Psoas muscle (tissue), 8 donors: Measurements from ENCODE around the gene YIPF5. TPM values are rescaled to one million over a fixed set of nuclear protein-coding genes. Genes with fewer than 3 reads are reported as not detected.

ENCODE experiments used
- ATAC-seq, 4 donors: fragments of 200-7000 bp; cut with Tn5 transposase; one replicate each; pipeline ENCODE4 v1.9.1; 2020; ENCODE audit warnings: moderate library complexity in 3 of 4, mild to moderate bottlenecking in 2 of 4
- DNase-seq, 2 donors: peaks; one replicate each; pipeline ENCODE4 v3.0.0-alpha.2; 2020
- H3K27ac ChIP-seq: fragments of 200-600 bp; one replicate; pipeline ENCODE4 v1.8.0; 2022
- H3K27me3 ChIP-seq, 3 donors: fragments of 200-600 bp in 1 of 3; one replicate each; pipeline versions ENCODE4 v1.6.1 to v1.8.0; 2013 to 2022; ENCODE audit warnings: low read length in 2 of 3, mild to moderate bottlenecking in 2 of 3, moderate library complexity in 1 of 3; ENCODE audit not compliant: insufficient read depth in 3 of 3
- H3K36me3 ChIP-seq, 2 donors: fragments of 200-600 bp in 1 of 2; one replicate each; pipeline versions ENCODE4 v1.6.1 to v1.8.0; 2013 to 2022; ENCODE audit warnings: low read depth in 1 of 2, mild to moderate bottlenecking in 1 of 2, moderate library complexity in 1 of 2; ENCODE audit not compliant: insufficient read depth in 1 of 2
- H3K4me1 ChIP-seq: fragments of 200-600 bp; one replicate; pipeline ENCODE4 v1.8.0; 2022
- H3K4me3 ChIP-seq: fragments of 200-600 bp; one replicate; pipeline ENCODE4 v1.8.0; 2022; ENCODE audit warnings: mild to moderate bottlenecking
- H3K9me3 ChIP-seq: fragments of 200-600 bp; one replicate; pipeline ENCODE4 v1.8.0; 2022
- WGBS, 3 donors: extraction: QIAGEN DNeasy Blood & Tissue Kit; methylation state at CpG; one replicate each; pipeline versions ENCODE4 v1.1.6 to v1.1.7; 2013; 5-methylcytosine and 5-hydroxymethylcytosine counted together
- intact Hi-C, 2 donors: fragments of 100-400 bp; cut with DNase I; formaldehyde crosslinking; loops; one replicate each; pipeline versions ENCODE4 v1.11.0 to v1.14.2; 2022
- polyA plus RNA-seq, 3 donors: library from polyadenylated mRNA; stranded (reverse); fragments of 200-250 nt; gene quantifications; one replicate each; pipeline ENCODE4 v1.2.3, GENCODE V29; 2013
- total RNA-seq, 4 donors: library from RNA; stranded (reverse); fragmentation: NEBNext Ultra II Directional in 2 of 4; extraction: Animal tissue kit (Norgen Biotek cat#: 25700) in 2 of 4; gene quantifications; one replicate each; pipeline versions ENCODE4 v1.2.1 to v1.2.4, GENCODE V29; 2021 to 2023
- TF ChIP-seq, protein P1 (sequence below): fragments of 200-600 bp; IDR thresholded peaks from one replicate; pipeline ENCODE4 v1.8.0; 2022; ENCODE audit warnings: antibody characterized with exemption
- donor health status: healthy with polysubstance abuse.
- donor health status: DM: no; HTN: no; CAD: no; lungs with moderate emphysema.
- donor health status: Bipolar disorder and iron deficiency.
- donor health status: healthy.
- donor health status: DM: yes; HTN: yes; CAD: no.
- donor health status: DM: no; HTN: no; CAD: no.
- donor health status: DM: no; HTN: no; CAD: no.
- donor health status: DM: yes; HTN: yes; CAD: no.

The YIPF5 gene
- total and polyA plus RNA-seq, 7 donors = 6.7 to 21.1 (median 14.7) TPM

DNA sequence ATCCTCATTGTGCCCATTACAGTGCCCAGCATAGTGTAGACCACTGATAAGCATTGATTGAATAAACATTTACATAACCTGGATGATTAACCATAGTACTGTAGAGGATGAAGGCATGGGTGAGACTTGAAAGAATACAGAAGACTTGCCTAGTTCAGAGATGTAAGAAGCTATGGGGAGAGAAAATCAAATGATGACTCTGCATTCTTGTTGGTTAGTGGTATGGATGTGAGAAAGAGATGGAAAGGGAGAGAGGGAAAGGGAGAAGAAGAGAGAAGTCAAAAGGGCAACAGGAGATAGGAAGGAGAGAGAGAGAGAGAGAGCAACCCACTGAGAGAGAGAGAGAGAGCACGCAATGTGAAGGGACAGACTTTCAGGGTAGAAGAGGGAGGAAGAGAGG lies 26.8 kb downstream of the YIPF5 start:
- H3K27ac ChIP-seq = no peak overlapping the region
- intact Hi-C loops = loop anchor here in 1 of 2 donors (10.0 kb wide), 2 partner anchors 319 to 739 kb away; partner anchors contain the start of gene NR3C1
- peaks cover 32% of the 10 kb centered on the region for H3K4me1 ChIP-seq
- DNase-seq = no peak
- H3K9me3 ChIP-seq = no peaks in the 10 kb centered on the region
- TF ChIP-seq, protein P1, sequence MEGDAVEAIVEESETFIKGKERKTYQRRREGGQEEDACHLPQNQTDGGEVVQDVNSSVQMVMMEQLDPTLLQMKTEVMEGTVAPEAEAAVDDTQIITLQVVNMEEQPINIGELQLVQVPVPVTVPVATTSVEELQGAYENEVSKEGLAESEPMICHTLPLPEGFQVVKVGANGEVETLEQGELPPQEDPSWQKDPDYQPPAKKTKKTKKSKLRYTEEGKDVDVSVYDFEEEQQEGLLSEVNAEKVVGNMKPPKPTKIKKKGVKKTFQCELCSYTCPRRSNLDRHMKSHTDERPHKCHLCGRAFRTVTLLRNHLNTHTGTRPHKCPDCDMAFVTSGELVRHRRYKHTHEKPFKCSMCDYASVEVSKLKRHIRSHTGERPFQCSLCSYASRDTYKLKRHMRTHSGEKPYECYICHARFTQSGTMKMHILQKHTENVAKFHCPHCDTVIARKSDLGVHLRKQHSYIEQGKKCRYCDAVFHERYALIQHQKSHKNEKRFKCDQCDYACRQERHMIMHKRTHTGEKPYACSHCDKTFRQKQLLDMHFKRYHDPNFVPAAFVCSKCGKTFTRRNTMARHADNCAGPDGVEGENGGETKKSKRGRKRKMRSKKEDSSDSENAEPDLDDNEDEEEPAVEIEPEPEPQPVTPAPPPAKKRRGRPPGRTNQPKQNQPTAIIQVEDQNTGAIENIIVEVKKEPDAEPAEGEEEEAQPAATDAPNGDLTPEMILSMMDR = no peak
- no peaks in the 10 kb centered on the region for H3K27me3 ChIP-seq
- WGBS, 3 donors = 97 to 100% (median 100%) methylated on average over 1 of the region's 1 CpG
- H3K4me3 ChIP-seq = no peak overlapping the region
- ATAC-seq = no peak
- H3K36me3 ChIP-seq = no peaks in the 10 kb centered on the region

DNA sequence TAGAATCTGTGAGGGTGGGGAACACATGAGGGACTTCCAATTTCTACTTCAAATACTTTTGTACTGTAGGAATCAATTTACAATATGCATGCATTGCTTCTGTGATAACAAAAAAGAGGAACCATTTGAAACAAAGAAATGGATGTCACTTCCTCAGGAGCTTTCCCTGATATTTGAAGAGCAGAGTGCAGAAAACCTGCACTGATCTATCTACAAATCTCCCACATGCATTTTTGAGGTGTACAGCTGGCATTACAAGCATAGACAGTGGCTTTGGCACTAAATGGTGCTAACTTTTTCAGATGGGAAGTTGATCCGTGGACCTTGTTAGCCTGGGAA lies 27.7 kb downstream of the YIPF5 start:
- H3K9me3 ChIP-seq = no peaks in the 10 kb centered on the region
- TF ChIP-seq, protein P1 = no peak
- peaks cover 32% of the 10 kb centered on the region for H3K4me1 ChIP-seq
- no peak overlapping the region for H3K4me3 ChIP-seq
- H3K36me3 ChIP-seq = no peaks in the 10 kb centered on the region
- no peaks in the 10 kb centered on the region for H3K27me3 ChIP-seq
- ATAC-seq = no peak
- WGBS, 3 donors = 11 to 21% (median 12%) methylated on average over 1 of the region's 1 CpG
- DNase-seq = no peak
- intact Hi-C loops = loop anchor here in 1 of 2 donors (10.0 kb wide), 2 partner anchors 318 to 738 kb away; partner anchors contain the start of gene NR3C1
- no peak overlapping the region for H3K27ac ChIP-seq

DNA sequence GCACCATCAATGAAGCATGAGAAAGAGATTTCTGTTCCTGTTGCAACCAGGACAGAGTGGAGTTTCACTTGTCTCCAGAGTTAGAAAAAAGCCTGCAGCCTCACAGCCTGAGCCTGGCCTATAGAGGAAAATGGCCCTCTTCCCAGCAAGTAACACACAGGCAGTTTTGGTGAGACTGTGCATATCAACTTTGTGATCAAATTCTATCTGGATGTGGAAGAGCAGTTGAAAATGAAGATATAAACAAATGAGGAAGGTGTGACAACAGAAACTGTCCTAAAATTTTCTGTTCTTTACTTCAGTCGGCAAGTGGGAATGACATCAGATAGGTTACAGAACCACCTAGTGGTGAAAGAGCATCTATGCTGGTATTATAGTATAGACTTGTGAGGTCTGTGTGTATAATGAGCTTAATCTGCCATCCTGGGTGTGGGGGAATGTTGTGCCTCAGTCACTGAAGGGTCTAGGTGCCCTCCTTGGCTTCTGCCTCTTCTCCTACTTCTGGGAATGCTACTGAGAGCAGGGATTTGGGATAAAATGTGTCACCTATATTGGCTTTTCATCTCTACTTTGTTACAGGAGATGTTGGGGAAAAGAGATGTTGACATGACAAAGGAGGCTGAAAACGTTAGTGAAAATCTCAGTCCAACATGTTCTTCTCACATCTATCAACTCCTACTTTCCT lies 28.2 kb downstream of the YIPF5 start:
- H3K27ac ChIP-seq = no peak overlapping the region
- DNase-seq (no peak), ATAC-seq (peak; percentile 53 to 81 (median 65))
- no peaks in the 10 kb centered on the region for H3K9me3 ChIP-seq
- no peaks in the 10 kb centered on the region for H3K27me3 ChIP-seq
- intact Hi-C loops = loop anchor here in 1 of 2 donors (10.0 kb wide), 2 partner anchors 317 to 737 kb away; partner anchors contain the start of gene NR3C1
- TF ChIP-seq, protein P1 = peak; percentile 60
- no peak overlapping the region for H3K4me3 ChIP-seq
- peaks cover 32% of the 10 kb centered on the region for H3K4me1 ChIP-seq
- no peaks in the 10 kb centered on the region for H3K36me3 ChIP-seq
- WGBS, 3 donors = 8 to 16% (median 10%) methylated on average over 2 of the region's 2 CpGs

DNA sequence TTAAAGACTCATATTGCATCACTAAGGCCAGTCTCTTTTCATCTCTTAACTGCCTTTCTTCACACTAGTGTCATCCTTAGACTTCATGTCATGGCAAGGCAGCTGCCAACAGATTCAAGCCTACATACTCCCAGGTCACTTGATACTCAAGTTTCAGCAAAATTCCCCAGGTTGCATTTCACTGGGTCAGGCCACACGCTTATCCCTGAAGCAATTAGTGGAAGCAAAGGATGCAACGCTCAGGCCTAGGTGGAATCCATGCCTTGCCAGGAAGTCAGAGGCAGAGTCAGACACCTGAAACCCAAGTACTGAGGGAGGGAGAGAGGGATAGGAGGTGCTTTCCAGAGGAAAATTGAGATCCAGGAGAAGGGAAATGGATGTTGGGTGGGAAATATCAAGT lies 28.9 kb downstream of the YIPF5 start:
- WGBS, 3 donors = 28 to 47% (median 45%) methylated on average over 2 of the region's 2 CpGs
- intact Hi-C loops = loop anchor here in 1 of 2 donors (10.0 kb wide), 2 partner anchors 317 to 737 kb away; partner anchors contain the start of gene NR3C1
- Histone ChIP-seq H3K27ac (no peak overlapping the region), H3K4me1 (peaks cover 32% of the 10 kb centered on the region), H3K9me3 (no peaks in the 10 kb centered on the region), H3K4me3 (no peak overlapping the region), H3K36me3 (no peaks in the 10 kb centered on the region), H3K27me3 (no peaks in the 10 kb centered on the region)
- ATAC-seq (peak; percentile 34 to 74 (median 50)), DNase-seq (no peak)
- TF ChIP-seq, protein P1 = no peak
